HG02610 (cell line): ENCODE data around the gene COL11A2.

Source experiments
- ATAC-seq: cut with Tn5 transposase; IDR thresholded peaks from one replicate; pipeline ENCODE4 v1.9.1; 2021; ENCODE audit warnings: mild to moderate bottlenecking, moderate library complexity; ENCODE audit not compliant: unreplicated experiment

COL11A2 gene

DNA sequence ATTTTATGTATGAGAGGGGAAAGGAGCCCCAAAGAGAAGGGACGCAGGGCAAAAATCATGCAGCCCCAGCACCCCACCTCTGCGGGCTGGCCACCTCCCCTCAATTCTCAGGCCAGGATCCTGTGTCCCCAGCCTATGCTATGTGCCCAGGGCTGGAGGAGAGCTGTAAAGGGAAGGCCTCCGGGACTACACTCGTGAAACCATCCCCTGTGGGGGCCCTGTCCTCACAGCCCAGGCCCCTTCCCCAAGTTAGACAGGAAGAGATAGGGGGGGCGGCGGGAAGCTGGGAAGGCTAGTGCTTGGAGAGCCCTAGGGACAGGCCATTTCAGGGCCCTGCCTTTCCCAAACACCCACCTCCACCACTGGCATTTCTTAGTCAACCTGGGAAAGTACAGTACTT is 1.4 kb upstream of the COL11A2 start:
- no peak for ATAC-seq

DNA sequence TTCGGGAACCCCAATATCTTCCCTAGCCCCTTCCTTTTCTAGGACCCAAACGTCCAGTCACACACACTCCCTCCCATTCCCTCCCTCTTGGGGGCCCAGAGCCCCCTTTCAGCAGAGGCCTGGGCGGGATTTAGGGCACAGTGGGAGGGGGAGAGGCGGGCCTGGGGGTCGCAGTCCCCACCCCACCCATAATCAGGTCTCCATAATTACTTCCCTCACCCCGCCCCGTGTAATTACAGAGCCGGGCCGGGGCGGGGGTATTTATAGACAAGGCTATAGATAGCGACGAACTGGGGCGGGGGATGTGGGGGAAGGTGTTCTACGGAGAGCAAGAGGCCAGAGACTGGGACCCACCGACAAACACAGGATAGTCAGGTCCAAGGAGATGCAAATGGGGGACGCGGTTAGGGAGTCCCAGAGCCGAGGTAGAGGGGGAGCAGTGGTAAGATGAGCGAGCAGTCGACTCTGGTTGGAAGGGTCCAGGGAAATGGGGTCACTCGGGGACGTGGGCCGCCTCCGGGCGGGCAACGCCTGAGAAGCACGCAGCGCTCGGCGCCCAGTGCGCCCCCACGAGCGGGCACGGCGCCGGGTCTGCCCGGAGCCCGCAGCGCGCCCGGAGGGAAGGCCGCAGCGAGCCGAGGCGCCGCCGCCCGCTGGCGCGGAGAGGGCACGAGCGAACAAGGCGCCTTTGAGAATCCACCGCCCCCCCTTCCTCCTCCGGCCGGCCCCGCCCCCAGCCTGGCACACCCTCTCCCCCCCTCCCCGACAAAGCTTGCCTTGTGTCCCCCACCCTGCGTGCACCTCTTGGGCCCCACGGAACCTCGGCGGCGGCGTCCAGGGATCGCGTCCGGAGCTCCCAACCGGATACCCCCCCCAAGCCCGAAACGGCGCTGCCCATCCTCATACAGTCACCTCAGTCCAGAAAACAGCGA is 670 bp upstream of the COL11A2 start:
- ATAC-seq: no peak

DNA sequence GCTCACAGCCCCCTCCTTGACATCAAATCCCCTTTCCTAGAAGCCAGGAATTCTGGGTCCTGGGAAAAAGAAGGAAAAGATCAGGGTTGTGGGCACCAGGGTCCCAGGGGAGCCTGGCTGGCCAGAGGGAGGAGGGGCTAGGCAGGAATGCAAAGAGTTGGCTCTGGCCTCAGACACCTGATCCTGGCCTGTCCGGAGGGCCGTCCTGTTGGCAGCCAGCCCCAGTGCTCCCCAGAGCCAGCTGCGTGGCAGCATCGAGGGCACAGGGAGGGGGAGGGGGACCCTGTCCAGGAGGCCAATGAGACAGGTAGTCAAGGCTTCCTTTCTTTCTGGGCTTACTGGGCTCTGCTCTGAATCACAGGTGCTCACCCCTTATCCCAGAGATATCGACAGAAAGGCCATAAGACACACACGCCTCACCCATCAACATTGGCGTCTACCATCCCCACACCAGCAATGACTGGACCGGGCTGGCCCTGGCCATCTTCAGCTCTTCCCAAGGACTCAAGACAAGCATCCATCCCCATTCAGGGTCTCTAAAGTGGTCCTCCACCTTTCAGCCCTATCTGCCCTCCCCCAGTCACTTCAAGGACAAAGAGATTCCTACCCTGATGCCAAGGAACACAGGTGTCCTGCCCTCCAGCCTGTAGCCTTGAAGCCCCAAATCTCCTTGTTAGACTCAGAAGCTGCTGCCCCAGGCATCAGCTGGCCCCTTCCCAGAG is 723 bp downstream of the COL11A2 start:
- ATAC-seq: no peak

DNA sequence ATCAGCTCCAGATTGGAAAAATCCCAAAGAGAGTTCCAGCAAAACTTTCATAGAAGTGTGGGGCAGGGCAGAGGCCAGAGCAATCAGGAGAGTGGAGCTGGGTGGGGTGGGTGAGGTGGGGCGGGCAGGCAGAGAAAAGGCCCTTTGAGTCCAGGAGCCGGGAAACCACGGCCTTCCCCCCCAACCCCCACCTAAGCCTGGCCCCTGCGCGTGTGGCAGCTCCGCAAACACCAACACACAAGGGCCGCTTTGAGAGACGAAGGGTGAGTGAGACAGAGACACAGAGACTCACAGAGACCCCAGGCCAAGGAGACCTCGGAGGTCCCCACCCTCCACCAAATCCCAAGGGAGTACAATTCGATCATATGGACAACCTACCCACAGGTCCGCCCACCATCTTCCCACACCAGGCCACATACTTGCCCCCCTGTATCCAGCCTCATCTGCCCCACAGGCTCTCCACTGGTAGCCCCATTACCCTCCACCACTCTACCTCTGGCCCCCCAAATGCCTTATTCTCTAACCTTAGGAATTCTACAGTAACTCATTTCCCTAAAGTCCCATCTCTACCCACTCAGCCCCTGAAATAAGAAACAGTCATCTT is 1.7 kb downstream of the COL11A2 start:
- no peak for ATAC-seq

DNA sequence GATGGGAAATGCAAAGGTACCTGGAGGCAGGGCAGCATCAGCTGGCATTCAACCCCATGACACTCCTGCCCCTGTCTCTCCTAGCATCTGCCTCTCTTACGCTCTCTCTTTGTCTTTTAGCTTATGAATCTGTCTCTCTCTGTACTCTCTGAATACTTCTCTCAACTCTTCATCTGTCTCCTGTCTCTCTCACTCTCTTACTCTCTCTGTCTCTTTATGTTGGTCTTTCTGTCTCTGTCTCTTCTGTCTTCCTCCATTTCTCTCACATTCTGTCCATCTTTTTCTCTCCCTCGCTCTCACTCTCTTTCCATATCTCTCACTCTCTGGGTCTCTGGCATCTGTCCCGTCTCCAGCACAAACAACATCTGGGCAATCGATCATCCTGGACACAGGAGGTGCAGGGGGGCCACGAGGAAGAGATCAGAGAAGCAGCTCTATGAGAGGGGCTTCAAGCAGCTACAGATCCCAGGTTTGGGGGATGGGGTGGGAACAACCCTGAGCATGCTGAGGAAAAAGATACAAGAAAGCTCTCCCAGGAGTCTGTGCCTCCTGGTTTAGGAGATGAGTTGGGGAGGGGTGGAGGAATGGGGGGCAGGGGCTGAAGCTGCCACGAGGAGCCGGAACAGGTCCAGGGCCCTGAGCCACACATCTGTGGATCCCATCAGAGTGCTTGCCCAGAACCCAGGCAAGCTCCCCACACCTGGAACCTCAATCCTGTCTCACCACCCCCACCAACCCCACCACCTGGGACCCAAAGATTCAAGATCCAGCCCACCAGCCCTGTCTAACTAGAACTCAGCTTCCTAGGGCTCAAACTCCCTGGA is 2.4 kb downstream of the COL11A2 start:
- no peak for ATAC-seq

DNA sequence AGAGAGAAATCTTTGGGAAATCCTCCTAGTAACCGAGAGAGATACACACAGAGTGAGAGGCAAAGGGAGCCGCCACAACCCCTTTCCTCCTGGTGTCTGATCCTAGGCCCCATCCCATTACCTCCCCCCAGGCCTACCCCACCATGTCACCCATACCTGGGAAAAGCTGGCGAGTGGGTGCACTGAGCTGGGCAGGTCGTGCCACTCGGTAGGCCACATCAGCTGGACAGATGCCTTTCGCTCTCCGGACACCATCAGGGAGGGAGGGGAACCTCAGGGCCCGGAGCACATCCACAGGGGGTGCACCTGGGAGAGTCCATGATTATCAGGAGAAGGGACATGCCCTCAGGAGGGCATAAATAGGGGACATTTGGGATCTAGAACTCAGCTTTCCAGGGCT is 3.1 kb downstream of the COL11A2 start:
- ATAC-seq: no peak

DNA sequence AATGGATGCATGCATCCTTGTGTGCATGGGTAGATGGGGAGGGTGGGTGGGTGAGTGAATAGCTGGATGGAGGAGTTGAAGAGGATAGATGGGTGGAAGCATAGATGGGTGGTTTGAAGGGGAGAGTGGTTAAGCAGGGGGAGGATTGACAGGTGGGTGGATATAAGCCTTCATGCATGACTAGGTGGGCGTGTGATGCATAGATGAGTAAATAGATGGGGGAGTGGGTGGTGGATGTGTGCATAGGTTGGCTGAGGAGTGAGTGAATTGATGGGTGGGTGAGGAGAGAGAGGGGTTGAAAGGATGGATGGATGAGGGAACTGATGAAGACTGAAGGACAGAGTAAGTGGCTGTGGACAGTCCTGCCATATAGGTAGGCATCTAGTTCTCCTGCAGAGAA is 4.5 kb downstream of the COL11A2 start:
- no peak for ATAC-seq

DNA sequence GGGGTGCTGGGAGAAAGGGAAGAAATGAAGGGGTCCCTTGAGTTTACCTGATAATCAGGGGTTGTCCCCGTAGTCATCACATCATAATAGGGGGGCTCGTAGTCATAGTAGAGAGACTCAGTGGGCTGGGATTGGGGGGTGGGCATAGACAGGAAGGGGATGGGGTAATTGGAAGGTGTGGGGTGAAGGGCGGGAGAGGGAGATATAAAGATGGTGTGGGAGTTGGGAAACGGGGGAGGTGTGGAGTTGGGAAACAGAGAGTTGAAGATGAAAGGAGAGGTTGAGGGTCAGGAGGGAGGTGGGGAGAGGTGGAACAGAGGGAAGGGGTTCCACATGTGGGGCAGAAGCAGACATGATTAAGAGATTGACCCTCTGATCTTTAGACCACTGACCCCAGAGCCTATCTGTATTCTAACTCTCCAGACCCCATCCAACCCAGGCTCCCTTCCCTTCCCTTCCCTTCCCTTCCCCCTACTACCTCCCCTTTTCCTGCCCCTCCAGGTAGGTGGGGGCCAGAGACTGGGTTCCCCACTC is 6.5 kb downstream of the COL11A2 start:
- no peak for ATAC-seq

DNA sequence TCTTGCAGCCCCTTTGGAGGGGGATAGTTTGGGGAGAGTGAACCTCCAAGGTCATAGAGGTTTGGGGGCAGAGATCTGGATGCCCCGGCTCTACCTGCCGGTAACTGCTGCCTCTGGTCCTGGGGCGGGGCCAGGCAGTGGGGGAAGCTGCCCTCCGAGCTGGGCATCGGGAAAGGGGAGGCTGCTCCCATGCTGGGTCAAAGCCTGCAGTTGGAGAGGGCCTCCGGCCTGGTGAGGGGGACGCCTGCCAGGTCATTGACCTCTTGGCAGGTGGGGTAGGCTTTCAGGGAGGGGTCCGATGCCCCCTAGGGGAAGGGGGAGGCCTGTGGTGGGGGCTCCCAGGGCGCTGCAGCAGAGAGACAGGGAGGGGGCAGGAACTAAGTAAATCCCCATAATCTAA is 7.1 kb downstream of the COL11A2 start:
- no peak for ATAC-seq

DNA sequence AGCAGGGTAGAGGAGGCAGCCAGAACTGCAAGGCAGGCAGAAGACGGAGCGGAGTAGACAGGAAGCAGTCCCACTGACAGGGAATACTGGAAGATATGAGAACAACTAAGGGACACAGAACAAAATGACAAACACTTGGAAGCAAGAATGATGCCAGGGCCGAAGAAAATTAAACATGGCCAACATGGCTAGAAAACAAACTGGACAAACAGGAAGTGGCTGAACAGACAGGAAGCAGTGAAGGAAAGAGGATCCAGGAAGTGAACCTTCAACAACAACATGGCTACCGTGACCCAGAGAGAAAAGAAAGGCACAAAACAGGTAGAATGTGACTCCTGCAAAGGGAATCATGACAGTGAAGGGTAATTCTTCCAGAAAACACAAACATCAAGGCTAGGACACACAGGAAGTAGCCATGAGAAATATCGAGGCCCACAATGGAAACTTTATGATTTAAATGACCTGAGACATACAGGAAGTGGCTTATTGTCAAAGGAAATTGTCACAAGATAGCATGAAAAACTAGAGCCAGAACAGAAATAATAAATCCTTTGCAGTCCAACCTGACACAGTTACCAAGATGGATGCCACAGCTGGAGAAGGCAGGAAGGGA is 9.1 kb downstream of the COL11A2 start:
- no peak for ATAC-seq

DNA sequence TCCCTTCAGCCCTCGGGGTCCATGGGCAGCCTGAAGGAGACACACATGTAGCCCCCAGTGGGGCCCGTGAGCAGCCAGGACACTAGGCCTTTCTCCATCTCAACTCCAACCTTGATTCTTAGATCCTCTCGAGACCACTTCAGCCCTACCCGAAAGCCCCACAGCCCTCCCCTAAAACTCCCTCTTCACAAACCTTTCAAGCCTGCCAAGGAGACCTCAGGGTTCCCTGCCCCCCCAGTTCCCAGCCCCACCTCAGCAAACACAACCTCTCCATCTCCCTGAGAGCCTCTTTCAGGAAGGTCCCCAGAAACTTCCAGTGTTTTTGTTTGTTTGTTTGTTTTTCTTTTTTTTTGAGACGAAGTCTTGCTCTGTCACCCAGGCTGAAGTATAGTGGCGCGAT is 11.1 kb downstream of the COL11A2 start:
- ATAC-seq: no peak

DNA sequence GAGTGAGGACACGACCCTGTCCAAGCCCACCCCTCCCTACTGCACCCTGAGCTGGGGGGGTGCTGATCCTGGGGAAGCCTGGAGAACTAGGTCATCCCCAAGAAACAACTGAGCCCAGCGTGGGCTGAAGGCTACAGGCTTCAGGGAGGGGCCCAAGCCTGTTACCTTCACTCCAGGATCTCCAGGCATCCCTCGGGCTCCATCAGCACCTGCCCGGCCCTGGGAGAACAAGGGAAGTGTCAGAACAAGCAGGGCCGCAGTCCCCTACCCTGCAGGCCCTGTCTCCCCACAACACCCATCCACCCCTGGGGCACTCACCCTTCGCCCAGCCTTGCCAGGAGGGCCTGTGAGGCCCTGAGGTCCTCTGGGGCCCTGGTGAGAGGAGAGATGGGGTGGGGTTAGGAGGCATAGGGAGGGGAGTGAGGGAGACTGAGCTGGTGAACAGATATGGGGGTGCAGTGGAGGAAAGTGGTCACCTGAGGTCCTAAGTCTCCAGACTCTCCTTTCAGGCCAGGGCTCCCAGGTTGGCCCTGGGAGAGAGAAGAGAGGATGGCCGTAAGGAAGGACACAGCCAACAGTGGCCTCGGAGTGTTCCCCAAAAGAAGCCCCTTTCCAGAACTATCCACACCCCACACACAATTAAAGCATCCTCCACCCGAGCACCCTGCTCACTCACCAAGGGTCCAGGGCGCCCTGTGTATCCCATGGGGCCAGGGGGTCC is 13.4 kb downstream of the COL11A2 start:
- ATAC-seq: no peak

DNA sequence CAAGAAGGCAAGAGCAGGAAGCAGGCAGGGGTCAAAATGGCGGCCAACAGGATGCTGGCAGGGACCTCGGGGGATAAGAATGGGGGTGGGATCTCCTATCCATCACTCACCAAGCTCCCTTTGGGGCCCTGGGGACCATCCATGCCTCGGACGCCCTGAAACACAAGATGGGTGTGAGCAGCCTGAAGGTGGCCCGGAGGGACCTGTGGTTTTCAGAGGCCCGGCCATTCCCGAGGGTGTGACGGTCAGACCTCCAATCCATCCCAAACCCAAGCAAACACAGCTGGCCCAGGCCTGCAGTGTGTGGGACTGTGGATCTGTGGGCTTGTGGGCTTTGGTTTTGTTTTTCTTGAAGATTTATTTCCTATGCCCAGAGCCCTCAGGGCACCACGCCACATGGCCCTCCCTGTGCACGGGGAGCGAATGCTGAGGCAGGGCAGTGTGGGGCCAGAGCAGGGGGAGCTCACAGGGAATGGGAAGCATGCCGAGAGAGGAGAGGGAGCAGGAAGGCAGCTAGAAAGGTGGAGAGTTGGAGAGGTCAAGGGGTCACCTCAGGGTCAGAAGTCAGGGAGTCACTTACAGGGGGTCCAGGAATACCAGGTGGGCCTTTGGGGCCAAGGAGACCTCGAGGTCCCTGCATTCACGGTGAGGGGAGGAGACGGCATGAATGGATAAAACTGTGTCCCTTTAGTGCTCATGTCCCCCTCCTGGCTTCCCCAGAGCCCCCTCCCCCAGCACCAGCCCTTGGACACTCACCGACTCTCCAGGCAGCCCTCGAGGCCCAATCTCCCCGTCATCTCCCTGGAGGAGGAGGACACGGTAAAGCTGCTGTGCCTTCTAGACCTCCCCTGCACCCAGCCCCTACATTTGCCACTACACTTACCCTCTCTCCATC is 14.5 kb downstream of the COL11A2 start:
- ATAC-seq: no peak

DNA sequence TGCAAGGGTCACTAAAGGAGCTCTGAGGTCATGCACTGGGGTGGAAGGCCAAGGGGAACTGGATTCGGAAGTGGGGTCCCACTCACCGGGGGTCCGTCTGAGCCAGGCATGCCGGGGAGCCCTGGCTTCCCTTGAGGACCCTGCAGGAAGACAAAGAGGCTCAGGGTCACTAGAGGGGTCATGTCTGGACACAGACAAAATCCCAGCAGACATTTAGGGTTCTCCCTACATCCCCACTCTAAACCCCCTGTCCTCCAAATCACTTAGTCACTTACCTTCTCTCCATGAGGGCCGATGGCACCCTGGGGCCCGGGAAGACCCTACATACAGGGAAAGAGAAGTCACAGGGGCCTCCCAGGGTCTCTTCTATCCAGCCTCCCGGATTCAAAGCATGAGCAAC is 15.4 kb downstream of the COL11A2 start:
- ATAC-seq: no peak

DNA sequence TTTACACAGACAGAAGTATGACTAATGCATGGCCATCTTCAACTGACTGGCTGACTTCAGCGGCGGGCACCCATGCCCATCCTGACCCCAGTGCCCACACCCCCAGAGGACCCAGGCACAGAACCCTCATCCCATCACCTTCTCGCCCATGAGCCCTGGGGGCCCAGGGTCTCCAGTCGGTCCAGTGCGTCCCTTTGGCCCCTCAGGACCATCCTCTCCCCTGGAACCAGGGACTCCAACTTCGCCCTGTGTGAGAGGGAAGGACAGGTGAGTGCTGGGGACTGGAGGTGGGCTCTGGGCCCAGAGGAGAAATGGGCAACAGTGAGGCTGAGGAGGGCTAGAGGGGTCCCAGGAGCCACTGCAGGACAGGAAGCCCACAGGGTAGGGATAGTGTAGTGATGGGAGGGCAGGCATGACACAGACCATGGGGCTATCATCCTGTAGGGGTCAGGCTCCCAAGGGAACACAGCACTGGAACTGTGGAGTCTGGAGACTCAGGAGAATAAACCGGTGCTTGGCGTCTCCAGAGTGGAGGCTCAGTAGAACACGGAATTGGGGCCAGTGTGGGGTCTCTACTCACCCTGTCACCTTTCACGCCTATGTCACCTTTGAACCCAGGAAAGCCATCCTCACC is 16.7 kb downstream of the COL11A2 start:
- ATAC-seq: no peak

DNA sequence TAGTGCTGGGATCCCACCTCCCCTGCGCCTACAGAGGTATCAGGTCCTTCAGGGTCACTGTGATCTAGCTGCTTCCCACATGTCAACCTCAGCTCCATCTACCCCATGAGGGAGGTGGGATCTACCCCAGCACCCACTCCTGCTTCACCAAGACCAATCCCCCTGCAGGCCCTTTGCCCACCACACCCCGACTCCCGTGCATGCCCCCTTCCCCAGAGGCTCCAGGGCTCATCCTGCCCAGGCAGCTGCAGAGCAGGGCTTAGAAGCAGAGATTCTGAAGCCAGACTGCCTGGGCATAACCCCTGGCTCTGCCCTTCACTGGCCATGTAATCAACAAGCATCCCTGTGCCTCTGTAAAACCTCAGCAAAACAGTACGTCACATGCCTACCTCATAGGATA is 17.5 kb downstream of the COL11A2 start:
- ATAC-seq: no peak

DNA sequence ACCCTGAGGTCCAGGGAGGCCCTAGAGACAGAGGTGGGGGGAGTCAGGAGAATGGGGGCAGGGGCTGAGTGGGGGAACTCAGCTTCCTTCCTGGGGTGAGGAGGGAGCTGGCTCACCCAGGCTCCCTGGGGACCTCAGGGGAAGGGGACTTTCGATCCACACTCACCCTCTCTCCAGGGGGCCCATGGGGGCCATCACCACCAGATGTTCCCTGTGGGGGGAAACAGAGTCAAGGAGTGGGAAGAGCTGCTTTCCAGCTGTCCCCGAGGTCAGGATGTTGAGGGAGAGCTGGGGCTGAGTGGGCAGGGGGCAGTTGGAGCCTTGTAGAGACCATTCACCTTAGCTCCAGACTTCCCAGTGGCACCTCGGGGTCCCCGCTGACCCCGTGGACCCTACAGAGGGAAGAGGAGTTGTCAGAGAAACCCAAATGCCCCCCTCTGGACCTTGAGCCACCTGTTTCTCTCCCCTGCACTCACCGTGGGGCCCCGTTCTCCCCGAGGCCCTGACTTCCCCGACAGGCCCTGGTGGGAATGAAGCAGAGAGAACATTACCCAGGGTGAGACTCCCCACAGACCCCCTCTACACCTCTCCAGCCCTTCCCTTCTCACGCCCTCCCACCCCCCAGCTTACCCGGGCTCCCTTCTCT is 18.6 kb downstream of the COL11A2 start:
- ATAC-seq: no peak
